Inflammatory macrophage treated with lipopolysaccharide for 4 hours (primary cell): ENCODE data around the gene KCNT1.

Source experiments
- DNase-seq: peaks from one replicate; pipeline ENCODE4 v3.0.0-alpha.2; 2020

KCNT1 gene

DNA sequence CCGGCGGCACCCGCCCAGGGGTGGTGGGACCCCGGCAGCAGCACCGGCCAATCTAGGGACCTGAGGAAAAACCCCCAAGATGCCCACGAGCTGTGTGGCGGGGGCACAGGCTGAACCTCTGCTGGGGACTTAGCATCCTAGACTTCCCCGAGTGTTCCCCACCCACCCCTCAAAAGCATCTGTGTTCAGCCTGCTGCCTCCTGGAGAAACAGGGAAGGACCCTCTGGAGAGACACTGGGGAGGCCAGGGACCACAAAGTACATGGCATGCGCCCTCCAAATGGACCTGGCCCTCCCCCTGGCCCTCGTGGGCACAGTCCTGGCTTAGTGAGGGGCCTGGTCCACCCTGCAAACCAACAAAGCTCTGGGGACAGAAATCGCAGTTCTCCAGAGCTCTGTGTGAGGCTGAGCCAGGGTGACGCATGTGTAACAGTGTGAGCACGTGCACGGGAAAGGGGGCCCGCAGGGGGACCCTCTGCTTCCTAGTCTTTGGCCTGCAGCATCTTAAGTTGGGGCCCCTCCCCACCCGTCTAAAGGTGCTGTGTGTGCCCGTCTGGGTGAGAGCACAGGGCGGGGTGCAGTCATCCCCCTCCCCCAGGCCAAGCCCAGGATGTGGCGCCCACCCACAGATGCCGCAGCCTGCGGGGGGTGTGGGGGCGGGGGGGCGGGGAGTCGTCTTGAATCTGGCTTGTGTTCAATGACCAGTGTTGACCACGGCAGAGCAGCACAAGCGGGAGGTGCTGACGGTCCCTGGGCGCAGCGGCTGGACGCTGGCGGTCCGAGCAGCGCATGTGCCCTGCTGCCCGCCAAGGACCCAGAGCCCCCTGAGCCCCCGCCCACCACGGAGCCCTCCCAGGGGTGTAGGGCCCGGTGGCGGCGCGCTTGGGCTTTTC lies 672 bp upstream of the KCNT1 start:
- no peak for DNase-seq

DNA sequence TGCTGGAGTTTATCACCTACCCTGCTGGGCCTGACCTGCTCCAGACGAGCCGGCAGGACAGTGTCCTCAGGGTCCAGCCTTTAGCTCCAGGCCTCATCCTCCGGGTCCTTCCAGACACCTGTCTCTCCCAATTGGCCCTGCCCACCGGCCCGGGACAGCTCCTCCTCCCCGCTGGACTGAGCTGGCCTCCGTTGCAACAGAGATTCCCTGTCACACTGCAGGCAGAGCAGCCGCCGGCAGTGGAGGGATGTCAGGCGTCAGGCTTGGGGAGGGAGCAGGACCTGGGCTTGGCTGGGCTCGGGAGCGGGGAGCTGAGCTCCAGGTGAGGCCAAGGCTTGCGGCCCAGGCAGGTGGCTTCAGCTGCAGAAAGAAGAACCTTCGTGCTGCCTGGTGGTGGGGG lies 1.7 kb downstream of the KCNT1 start:
- DNase-seq, result no peak

DNA sequence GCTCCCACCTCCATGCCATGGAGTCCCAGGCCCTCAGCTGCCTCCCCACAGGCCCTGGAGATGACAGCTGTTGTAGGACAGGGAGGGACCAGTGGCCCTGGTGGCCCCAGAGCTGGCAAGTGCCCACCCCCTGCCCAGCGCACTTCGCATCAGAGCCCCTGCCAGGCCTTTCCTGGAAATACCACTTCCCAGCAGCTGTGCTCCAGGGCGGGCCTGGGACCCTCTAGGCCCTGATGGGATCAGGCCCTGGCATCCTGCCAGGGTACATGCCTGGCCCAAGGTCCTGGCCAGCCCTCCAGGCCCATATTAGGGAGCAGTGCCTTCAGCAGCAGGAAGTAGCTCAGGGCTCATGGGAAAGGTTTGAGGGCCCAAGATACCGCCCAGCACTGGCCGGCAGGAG lies 2.5 kb downstream of the KCNT1 start:
- DNase-seq, result no peak

DNA sequence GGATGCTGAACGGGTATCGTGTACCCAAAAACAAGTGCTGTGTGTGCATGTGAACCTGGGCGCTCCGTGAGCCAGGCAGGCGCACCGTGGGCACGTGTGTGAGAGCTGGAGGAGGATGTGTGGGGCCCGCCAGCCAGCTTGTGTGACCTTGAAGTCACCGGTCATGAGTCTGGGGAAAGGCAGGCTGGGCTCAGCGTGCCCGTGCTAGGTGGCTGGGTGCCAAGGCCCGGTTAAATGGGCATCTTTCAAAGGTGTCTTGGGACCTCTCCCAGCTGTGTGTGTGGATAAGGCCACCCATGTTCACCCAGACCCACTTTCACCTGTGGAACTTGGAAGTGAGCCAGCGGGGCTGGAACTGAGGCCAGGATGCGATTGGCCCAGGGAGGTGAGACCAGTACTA lies 3.4 kb downstream of the KCNT1 start:
- no peak for DNase-seq

DNA sequence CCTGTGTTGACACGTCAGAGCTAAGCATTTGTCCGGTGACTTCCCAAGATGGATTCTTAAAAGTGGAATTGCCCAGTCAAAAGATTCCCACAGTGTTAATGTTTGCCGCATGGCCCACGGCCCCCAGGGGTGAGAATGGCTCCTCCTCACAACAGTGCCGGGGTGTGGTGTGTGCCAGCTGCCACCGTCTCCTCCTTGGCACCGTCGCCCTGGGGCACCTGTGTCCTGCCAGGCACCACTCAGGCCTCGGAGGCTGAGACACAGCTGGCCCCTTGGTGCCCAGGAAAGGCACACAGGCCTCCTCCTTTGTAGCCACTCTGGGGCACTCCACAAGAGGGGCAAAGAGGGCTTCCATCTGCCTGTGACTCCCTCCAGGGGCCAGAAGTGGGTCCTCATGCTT lies 4.3 kb downstream of the KCNT1 start:
- no peak for DNase-seq

DNA sequence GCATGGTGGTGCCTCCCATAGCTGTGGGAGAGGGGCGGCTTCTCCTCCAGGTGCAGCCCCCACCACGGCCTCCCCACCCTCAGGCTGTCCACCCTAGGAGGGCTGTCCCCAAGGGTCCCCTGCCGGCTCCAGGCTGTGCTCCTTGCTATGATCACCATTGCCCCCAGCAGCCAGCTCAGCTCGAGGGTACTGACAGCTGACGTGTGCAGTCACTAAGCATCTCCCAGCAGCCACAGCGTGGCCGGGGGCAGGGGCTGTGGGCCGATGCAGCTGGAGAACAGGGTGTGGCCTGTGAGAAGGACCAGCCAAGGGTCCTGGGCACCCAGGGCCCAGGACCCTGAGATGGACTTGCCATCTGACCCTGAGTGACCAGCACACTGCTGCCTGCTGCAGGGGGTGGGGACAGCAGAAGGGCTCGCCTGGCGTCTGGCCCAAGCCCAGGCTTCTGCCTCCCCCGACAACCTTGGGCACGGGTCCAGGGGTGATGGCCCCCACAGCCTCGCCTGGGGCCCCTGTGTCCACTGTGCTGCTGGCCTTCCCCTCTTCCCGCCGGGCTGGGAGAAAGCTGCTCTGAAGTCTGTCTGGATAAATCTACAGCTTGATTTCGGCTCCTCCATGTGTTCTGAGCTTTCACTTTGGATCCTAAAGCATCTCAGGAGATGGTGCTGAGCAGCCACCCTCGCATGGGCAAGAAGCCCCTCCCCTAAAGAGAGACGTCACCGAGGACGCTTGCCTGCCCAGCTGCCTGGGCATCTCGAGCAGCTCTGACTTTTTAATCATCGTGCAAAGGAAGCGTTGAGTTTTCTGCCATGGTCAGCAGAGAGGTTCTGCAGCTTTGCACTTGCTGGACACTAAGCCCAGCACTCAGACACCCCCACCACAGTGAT lies 5.5 kb downstream of the KCNT1 start:
- no peak for DNase-seq

DNA sequence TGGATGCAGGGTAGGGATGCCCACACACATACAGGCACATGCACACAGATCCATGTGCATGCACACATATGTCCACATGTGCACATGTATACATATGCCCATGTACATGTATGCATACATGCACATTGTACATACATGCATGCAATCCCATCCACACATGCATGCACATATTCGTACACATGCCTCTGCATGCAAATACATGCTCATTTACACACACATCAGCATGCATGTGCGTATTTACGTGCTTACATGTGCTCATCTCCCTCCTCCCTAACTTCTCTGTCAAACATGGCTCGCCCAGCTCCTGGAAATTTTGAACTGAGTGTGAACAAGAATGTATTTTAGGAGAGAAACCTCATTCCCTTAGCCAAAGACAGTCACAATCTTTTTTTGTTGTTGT lies 6.2 kb downstream of the KCNT1 start:
- no peak for DNase-seq

DNA sequence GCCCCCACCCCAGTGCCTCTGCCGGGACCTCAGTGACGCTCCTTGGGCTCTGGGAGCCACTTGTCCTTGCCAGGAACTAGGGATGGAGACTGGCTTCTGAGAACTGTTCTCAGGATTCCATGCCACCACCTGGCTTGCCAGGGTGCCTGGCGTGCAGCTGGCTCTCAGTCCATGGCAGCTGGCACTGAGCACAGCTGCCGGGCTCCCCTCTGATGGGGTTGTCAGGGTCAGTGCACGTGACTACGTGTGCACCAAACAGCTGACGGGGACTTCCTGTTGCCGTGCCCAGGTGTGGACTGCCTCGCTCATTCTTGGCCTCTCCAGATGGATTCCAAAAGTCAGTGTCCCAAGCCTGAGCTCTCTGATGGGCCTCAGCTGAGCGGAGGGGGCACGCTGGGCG lies 9.4 kb downstream of the KCNT1 start:
- no peak for DNase-seq

DNA sequence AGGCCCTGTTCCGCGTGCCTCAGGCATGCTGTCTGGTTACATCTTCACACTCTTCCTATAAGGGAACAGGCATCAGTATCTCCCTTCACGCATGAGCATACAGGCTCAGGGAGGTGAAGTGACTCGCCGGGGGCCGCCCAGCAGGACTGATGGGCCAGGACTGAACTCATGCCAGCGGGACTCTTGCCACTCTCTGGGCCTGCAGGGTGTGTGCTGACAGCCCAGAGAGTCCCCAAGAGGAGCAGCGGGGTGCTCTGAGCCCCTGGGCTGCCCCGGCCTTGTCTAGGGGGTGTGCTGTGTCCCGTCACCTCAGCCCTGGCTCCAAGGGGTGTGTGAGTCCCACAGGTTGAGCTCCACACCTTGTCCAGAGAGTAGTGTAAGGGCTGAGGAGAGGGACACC lies 9.9 kb downstream of the KCNT1 start:
- no peak for DNase-seq

DNA sequence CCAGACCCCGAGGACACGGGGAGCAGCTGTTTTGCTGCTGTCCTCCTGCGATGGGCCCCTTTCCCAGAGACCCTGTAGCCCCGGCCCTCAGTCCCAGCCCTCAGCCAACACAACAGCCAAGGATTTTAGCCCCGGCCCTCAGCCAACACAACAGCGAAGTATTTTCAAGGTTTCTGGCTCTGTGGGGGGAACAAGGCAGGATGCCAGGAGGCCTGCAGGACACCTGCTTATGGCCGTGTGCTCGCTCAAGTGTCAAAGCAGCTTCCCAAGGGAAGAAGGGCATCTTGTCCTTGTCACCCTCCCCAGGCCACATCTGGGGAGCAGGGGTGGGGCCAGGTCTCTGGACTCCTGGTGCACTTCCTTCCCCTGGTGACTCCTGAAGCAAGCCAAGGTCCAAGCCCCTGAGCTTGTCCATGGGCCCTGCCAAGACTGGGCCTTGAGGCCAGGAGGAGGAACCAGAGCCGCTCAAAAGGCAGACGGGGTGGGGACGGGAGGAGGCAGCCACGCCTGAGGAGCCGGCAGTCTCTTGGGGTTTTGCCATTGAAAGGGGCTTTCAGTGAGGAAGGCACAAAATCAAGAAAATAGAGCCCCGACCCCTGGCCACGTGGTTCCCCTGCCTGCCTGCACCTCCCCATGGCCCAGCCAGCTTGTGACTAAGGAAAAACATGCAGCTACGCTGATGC lies 10.8 kb downstream of the KCNT1 start:
- DNase-seq, result no peak

DNA sequence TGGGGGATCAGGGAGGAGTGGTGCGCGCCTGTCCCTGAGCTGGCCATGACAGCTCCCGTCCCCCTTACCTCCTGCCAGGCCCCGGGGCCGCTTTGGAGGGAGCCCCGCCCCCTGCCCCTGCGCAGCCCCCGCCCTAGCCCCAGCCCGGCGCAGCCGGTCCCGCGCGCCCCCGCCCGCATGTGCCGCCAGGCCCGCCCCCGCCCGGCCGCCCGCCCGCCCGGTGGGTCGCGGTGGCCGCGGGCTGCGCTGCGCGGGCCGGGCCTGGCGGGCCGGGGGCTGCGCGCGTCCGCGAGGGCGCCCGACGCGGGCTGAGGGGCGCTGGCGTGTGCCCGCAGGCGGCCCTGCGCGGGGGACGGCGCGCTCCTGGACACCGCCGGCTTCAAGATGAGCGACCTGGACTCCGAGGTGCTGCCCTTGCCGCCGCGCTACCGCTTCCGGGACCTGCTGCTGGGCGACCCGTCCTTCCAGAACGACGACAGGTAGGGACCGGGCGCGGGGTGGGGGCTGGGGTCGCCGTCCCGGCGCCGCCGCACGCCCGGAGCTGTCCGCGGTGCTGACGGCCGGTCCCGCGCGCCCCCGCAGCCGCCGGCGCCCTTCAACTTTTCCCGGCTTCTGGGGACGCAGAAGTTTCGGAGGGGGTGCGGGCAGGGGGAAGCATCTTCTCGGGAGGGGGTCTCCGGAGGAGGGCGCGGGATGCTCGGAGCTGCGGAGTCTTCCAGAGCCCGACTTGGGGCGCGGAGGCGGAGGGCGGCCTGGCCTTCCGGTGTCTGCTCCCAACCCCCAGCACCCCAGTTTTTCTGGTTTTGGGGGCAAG lies 12.5 kb downstream of the KCNT1 start:
- DNase-seq, result no peak

DNA sequence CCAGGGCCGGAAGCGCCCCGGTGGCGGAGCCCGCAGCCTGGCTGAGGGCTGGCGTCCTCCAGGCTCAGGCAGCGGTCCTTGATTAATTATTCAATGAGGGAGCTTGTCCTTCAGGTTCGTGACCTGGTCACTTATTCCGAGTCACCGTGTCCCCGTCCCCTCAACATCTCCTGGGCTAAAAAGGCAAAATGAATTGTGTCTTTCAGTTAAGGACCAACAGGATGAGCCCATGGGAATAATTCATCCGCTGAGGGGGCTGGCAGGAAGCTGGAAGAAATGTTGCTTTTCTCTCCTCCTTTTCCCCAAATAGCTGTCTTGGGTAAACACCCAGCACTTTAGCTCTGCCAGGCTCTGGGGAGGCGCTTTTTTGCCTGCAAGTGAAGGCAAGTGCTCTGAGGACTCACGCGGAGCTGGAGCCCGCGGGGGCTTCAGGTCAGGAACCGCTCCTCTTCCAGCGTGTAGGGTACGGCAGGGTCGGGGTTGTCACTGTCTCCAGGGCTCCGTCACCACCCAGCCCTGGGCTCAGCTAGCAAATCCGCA lies 13.1 kb downstream of the KCNT1 start:
- DNase-seq, result no peak

DNA sequence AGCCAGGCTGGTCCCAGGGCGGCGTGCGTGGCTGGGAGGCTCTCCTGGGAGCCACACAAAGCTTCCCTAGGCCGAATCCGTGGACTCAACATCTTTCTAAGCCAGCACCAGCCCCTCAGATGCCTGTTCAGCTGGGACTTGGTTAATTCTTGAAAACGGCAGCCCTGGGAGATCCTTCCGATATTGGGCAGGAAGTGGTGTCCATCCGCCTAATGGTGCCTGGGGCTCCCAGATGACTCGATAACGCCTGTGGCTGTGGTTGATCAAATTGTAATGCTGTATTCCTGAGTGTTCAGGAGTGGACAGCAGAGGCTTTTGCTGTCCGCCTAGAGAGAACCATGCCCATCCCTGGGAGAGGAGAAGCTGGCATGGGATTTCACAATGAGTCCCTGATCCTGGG lies 14.1 kb downstream of the KCNT1 start:
- DNase-seq, result no peak

DNA sequence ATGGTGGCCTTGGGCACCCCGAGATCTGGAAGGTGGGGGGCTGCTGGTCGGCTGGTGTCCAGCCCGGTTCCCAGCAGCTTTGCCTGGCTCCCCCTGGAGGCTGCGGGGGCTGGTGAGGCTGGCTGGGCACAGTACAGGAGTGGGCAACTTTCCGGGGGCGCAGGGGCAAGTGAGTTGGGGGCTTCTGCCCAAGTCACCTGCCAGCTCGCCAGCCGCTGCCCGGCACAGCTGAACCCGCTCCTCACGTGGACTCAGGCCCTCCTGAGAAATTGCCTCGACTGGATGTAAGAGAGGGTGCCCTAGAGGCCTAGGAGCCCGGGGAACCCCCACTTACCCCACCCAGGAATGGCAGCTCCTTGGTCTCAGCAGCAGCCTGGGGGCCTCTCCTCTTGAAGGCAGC lies 15.4 kb downstream of the KCNT1 start:
- DNase-seq, result no peak

DNA sequence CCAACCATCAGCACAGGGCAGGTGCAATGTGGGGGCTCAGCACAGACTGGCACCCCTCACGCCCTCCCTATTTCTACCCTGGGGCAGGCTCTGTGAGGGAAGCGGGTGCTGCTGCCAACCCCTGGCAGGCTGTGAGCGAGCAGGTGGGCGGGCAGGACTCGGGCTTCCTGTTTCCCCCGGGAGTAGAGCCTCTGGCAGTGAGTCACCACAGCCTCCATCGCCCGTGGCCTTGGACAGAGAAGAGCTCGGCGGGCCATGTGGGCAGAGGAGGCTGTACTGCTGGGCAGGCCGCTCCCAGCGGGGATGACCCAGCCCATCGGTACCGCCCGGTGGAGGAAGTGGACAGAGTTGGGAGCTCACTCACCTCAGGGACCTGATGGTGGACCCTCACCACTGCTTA lies 16.6 kb downstream of the KCNT1 start:
- DNase-seq, result peak; percentile 36

DNA sequence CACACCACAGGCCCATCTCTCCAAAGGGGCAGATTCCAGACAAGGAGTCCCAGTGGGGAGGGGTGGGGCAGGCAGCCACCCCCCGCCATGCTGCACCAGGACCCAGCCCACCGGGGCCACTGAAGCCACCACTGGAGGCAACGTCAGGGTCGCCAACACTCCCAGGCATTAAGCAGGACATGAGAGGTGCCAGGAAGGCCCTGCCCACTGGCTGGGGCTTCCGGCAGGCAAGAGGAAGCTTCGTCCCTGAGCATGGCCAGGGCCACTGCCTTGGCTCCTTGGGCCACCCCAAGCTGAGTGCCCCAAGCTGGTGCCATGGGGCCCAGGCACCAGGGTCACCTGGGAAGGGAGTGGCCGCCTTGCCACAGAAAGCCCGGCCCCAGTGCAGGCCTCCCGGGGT lies 17.5 kb downstream of the KCNT1 start:
- no peak for DNase-seq

DNA sequence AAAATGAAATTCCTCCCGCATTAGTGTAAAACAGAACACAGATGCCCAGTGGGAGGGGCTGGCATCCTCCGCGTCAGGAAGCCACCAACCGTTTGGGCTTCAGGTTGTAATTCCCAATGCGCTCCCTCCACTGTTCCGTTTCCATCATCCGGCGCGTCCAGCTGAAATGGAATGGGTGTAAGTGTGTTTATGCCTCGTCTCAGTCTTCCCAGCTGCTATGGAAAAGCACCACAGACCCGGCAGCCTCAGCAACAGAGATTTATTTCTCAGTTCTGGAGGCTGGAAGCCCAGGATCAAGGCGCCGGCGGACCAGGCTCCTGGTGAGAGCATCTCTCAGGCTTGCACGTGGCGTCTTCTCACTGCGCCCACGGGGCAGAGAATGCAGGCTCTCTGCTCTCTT lies 20.4 kb downstream of the KCNT1 start:
- no peak for DNase-seq

DNA sequence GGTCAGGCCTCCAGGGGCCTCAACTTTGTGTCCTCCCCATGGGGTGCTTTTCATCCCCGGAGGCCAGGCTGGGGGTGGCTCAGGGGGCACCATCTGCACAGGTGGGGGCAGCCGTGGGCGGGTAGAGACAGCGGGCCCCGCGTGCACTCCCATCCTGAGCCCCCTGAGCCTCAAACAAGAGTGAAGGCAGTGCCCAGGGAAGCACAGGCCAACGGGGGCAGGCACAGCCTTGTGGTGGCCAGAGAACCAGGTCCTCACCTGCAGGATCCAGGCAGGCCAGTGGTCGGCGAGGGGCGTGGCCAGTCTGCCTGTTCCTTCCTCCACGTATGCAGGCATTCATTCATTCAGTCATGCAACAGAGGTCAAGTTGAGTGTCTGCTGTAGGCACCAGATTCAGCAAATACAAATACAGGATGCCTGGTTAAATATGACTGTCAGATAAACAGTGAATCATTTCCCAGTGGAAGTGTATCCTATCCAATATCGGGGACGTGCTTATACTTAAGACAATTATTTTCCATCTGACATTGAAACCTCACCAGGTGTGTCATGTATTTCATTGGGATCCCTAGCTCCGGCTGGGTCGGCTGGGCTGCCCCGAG lies 22.3 kb downstream of the KCNT1 start:
- no peak for DNase-seq

DNA sequence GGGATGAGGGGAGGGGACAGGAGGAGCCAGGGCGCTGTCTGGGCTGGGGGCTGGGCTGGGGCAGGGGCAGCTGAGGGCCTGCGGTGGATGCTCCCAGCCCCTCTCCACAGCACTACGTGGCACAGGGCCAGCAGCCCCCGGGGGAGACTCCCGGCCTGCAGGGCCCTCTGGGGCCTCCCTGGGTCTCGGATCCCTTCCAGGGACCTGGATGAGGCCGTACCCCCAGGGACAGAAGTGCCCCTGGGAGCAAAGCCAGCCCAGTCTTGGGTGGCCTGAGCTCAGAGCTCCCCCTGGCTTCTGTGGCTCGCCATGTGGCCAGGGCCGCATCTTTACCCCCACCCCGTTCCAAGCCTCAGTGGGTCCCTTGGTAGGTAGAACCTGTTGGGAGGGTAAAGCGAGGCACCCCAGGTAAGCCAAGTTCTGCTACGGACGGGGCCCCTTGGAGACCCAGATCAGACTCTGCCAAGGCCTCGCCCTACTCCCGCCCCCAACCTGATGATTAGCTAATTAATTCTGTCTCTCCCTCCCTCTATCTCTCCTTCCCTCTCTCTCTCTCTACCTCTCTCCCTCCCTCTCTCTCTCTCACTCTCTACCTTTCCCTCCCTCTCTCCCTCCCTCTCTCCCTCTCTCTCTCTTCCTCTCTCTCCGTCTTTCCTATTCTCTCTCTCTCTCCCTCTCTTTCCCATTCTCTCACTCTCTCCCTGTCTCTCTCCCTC lies 24.3 kb downstream of the KCNT1 start:
- DNase-seq, result no peak

DNA sequence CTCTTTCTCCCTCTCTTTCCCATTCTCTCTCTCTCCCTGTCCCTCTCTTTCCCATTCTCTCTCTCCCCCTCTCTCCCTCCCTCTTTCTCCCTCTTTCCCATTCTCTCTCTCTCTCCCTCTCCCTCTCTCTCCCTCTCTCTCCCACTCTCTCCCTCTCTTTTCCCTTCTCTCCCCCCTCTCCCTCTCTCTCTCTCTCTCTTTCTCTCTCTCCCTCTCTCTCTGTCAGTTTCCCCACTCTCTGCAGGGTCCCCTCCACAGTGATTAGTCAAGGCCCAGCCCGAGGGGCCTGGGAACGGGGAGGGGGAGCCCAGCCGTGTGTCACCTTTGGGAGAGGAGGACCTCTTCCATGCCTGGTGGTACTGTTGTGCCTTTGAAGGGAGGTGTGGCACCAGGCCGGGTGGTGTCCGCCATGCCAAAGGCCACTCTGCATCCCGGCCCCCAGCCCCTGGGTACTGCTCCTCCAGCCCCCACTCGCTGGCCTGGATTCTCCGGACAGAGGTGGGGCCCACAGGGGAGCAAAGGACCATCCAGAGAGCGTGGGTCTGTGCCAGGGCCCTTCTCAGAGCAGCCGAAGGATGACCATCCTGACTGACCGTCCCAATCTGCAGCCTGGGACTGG lies 25.4 kb downstream of the KCNT1 start:
- DNase-seq, result no peak
